OCI-LY1 (cell line): ENCODE results near the gene DDA1.

Experiments
- EZH2 ChIP-seq: fragments of 200-600 bp; sonication (generic), shearing (Covaris generic); IDR thresholded peaks from 2 replicates; pipeline ENCODE4 v1.8.0; 2017; ENCODE audit warnings: borderline replicate concordance, mixed run types, mild to moderate bottlenecking, antibody characterized with exemption, low read length, moderate library complexity, mixed read lengths
- TF ChIP-seq, protein P1 (sequence below): fragments of 200-600 bp; sonication (generic), shearing (Covaris generic); IDR thresholded peaks from 2 replicates; pipeline ENCODE4 v1.5.1; 2017; ENCODE audit warnings: mild to moderate bottlenecking, antibody characterized with exemption, low read length, moderate library complexity, mixed read lengths

DNA sequence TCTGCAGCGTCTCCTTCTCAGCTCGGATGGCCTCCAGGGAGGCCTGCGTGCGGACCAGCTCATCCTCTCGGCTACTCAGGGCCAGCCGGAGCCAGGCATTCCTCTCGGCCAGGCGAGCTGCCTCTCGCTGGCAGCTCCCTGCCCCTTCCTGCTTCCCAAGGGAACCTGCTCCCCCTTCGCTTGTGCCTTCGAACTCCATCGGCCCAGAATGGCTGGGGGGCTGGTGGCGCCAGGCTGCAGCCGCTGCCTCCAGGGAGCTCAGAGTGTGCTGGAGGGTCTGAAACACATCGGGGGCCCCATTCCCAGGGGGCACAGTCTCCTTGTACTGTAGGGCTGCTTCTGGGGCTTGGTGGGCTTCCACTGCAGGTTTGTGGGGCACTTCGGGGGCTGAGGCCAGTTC, 46.8 kb upstream of the DDA1 start:
- TF ChIP-seq, protein P1, sequence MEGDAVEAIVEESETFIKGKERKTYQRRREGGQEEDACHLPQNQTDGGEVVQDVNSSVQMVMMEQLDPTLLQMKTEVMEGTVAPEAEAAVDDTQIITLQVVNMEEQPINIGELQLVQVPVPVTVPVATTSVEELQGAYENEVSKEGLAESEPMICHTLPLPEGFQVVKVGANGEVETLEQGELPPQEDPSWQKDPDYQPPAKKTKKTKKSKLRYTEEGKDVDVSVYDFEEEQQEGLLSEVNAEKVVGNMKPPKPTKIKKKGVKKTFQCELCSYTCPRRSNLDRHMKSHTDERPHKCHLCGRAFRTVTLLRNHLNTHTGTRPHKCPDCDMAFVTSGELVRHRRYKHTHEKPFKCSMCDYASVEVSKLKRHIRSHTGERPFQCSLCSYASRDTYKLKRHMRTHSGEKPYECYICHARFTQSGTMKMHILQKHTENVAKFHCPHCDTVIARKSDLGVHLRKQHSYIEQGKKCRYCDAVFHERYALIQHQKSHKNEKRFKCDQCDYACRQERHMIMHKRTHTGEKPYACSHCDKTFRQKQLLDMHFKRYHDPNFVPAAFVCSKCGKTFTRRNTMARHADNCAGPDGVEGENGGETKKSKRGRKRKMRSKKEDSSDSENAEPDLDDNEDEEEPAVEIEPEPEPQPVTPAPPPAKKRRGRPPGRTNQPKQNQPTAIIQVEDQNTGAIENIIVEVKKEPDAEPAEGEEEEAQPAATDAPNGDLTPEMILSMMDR, result no peak
- TF ChIP-seq EZH2, result no peak
